GM21447 (cell line): Measurements from ENCODE around the gene RHOU.
"Not testable (repeated sequence)": the region's sequence is repeated elsewhere in the genome, so short reads cannot be mapped to it uniquely, and the experiment has no call there.

ENCODE experiments used
- ATAC-seq: cut with Tn5 transposase; IDR thresholded peaks from one replicate; pipeline ENCODE4 v1.9.1; 2021; ENCODE audit not compliant: unreplicated experiment

The RHOU gene

DNA sequence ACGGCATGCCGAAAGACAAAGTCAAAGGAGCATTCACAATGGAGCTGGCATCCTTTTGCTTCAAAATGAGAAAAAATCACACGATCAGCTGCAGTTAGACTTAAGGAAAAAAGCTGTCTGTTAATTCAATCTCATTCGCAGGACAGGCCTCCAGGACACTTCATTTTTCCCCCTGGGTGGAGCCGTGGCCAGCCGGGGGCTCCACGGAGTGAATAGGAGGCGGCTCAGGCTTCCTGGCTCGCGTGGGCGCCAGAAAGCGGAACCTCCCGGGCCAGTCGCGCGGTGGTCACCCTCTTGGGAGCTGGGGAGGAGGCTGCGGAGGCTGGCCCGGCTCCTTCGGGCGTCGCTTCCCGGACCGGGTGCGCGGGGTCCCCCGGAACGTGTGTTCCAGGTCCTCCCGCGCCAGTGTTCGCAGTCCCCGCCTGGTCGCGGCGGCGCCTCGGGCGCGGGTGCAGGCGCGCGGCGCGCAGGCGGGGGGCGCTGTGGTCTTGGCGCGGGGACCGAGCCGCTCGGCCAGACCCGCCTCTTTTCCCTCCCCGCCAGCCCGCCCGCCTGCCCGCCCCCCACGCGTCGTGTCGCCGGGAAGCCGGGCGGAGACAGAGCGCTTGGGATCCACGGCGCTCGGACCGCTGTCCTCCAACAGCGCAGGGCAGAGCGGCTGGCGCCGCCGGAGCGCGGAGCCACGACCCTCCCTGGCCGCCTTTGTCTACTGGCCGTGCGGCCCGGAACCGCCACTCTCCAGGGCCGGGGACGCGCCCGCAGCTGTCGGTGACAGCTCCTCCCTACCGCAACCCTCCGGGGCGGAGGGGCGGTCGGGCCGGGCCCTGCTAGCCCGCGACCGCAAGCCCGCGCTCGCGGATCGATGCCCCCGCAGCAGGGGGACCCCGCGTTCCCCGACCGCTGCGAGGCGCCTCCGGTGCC is at the start of gene RHOU:
Gene RHOU, plus strand, starts transcription at position 599 of the 921 bp plus-strand sequence. Its CDS starts 264 bp downstream, at position 863.
- no peak for ATAC-seq

GRCh38 chr1:228687587-228687986 is 47.7 kb upstream of the RHOU start:
- no peak for ATAC-seq

GRCh38 chr1:228689255-228689654 is 46.0 kb upstream of the RHOU start:
- no peak for ATAC-seq

DNA sequence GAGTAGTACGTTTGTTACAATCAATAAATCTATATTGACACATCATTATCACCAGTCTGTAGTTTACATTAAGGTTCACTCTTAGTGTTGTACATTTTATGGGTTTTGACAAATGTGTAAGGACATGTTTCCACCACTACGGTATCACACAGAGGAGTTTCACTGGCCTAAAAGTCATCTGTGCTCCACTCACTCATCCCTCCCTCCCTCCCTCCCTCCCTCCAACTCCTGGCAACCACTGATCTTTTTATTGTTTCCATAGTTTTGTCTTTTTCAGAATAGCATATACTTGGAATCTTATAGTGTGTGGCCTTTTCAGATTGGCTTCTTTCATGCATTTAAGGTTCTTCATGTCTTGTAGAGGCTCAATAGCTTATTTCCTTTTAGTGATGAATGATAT is 44.1 kb upstream of the RHOU start:
- ATAC-seq: no peak

- no peak for ATAC-seq
These were observed 43.4 kb upstream of the RHOU start for GRCh38 chr1:228691926-228692325.

DNA sequence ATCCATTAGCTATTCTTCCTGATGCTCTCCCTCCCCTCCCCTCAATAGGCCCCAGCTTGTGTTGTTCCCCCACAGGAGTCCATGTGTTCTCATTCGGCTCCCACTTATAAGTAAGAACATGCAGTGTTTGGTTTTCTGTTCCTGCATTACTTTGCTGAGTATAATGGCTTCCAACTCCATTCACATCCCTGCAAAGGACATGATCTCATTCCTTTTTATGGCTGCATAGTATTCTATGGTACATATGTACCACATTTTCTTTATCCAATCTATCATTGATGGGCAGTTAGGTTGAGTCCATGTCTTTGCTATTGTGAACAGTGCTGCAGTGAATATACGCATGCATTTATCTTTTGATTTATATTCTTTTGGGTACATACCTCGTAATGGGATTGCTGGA is 40.8 kb upstream of the RHOU start:
- ATAC-seq: not testable (repeated sequence)

GRCh38 chr1:228695015-228695955 is 40.0 kb upstream of the RHOU start:
- ATAC-seq: no peak

- ATAC-seq: no peak
These were observed 37.9 kb upstream of the RHOU start for GRCh38 chr1:228697207-228698016.

GRCh38 chr1:228698017-228698329 is 37.3 kb upstream of the RHOU start:
- ATAC-seq: no peak

GRCh38 chr1:228702433-228702832 is 32.8 kb upstream of the RHOU start:
- ATAC-seq: no peak

GRCh38 chr1:228706305-228706704 is 29.0 kb upstream of the RHOU start:
- no peak for ATAC-seq

DNA sequence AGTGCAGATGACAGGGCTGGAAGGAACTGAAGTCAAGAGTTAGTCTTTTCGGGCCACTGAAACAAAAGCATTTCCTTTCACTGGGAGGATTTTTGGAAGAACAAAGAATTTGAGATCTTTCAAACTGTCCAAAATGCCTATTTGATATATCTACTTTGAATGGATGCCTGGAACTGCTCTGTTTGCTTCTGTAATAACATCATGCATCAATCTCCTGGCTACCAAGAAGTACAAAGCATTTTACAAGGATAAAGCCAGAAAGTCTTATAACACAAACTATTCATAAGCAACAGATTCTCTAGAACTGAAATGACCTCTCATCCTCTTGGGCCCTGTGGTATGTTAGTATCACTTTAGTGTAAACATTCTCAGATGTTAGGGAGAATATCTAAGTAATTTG is 18.2 kb upstream of the RHOU start:
- ATAC-seq: no peak

DNA sequence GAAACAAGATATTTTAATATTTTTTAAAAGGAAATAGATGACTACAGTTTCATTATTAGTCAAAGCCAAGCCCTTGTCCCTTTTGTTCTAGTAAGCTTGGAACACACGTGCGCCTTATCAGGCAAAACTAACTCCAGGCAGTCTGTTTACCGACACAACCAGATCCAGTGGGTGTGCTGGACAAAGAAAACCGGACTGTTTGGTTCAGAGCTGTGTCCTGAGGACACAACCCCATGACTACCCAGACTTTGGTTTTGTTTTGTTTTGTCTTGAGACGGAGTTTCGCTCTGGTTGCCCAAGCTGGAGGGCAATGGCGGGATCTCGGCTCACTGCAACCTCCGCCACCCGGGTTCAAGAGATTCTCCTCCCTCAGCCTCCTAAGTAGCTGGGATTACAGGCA is 13.9 kb upstream of the RHOU start:
- no peak for ATAC-seq

GRCh38 chr1:228723287-228723686 is 12.0 kb upstream of the RHOU start:
- ATAC-seq: no peak

DNA sequence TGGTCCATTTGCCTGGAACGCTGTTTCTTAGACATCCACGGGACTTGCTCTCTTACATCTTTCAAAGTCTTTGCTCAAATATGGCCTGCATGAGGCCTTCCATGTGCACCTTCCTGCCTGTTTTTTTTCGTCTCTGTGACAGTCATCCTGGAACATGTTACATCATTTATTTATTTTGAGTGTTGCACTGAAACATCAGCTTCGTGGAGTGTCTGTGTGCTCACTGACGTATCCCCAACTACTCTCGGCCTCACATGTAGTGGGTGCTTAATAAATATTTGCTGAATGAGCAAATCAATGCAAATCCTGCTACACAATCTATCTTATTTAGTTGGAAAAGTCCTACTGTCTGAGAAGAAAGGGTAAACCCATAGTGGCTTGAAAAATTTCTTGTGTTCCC is 11.4 kb upstream of the RHOU start:
- ATAC-seq: no peak

DNA sequence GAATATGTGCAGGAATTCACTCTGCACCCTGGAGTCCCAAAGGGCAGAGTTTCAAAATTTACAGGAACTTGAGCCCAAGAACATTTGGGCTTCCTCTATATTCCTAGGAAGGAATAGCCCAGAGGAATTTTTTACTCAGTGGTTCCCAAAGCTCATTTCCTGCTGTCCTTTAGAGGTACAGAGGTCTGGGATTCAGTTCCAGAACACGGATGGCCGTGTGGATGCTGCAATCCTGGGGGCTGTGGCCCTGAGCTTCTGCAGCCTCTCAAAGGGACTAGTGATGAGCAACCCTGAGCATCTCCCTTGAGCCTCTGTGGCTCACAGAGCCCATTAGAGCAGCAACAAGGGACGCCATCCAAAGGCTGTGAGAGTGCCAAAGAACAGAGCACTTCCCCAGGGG is 10.1 kb upstream of the RHOU start:
- no peak for ATAC-seq

GRCh38 chr1:228727681-228728171 is 7.6 kb upstream of the RHOU start:
- no peak for ATAC-seq

- no peak for ATAC-seq
These were observed 2.9 kb upstream of the RHOU start for GRCh38 chr1:228732426-228732825.

DNA sequence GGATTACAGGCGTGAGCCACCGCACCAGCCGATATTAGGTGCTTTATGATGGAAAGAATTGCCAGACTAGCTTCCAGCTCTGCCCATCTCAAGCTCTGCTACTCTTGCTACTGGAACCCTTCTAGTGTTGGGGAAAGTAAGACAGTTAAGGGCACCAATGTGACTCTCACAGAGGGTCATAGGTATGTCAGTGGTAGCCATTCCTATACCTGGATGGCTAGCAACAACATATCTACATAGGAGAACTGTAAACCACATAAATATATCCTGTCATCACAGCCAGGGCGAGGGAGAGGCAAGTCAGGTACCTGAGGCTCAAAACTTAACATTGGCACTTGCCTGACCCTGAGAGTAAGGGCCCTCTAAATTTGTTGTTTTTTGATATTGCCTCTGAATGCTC is 1.7 kb upstream of the RHOU start:
- ATAC-seq: no peak

DNA sequence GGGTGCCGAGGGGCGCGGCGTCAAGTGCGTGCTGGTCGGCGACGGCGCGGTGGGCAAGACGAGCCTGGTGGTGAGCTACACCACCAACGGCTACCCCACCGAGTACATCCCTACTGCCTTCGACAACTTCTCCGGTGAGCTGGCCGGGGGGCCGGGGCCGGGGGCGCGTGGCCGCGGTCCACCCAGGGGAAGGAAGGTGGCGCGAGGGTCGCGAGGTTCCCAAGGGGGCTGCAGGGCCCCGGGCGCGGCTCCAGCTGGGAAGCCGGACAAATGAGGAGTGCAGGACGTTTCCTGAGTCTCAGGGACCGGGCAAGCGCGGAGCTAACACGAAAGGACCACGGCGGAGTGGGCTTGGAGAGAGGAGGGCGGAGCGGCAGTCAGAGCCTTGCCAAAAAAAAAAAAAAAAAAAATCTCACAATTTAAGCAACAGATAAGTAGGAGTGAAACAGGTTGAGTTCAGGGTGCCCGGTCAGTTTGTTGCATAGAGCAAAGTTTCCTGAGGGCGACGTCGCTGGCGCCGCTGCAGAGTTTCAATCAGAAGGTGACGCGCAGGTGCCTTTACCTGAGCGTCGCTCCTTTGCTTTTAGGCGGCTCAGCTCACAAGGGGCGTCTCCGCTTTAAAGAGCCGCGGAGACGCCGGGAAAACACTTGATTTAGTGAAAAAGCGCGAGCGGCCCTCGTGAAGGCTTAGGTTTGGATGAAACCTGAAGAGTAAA is 750 bp downstream of the RHOU start:
- no peak for ATAC-seq
